OCI-M2 (cell line): ENCODE results near the gene OLFML2A.

Experiments
- DNase-seq: peaks from one replicate; lab custom pipeline; 2025; ENCODE audit not compliant: unreplicated experiment; lab: John Stamatoyannopoulos, UW

Gene OLFML2A

GRCh38 chr9:124794902-124795491 lies 18.1 kb downstream of the OLFML2A start:
- no peak for DNase-seq

GRCh38 chr9:124795881-124796431 lies 19.0 kb downstream of the OLFML2A start:
- DNase-seq, result no peak

GRCh38 chr9:124797343-124798103 lies 20.6 kb downstream of the OLFML2A start:
- DNase-seq, result no peak

GRCh38 chr9:124799274-124800006 lies 22.5 kb downstream of the OLFML2A start:
- no peak for DNase-seq

GRCh38 chr9:124800306-124801259 lies 23.6 kb downstream of the OLFML2A start:
- no peak for DNase-seq

- DNase-seq, result no peak
Measured at GRCh38 chr9:124801356-124801755, 24.4 kb downstream of the OLFML2A start.

GRCh38 chr9:124802426-124802825 lies 25.5 kb downstream of the OLFML2A start:
- no peak for DNase-seq

GRCh38 chr9:124803911-124804310 lies 27.0 kb downstream of the OLFML2A start:
- no peak for DNase-seq

- no peak for DNase-seq
Measured at GRCh38 chr9:124805186-124805585, 28.3 kb downstream of the OLFML2A start.

- no peak for DNase-seq
Measured at GRCh38 chr9:124808246-124808956, 31.5 kb downstream of the OLFML2A start.

- no peak for DNase-seq
Measured at GRCh38 chr9:124809211-124809610, 32.3 kb downstream of the OLFML2A start.

- DNase-seq, result no peak
Measured at GRCh38 chr9:124809741-124810500, 33.0 kb downstream of the OLFML2A start.

- DNase-seq, result no peak
Measured at GRCh38 chr9:124810663-124811355, 33.9 kb downstream of the OLFML2A start.

GRCh38 chr9:124812441-124812876 lies 35.5 kb downstream of the OLFML2A start:
- no peak for DNase-seq

GRCh38 chr9:124813041-124813440 lies 36.1 kb downstream of the OLFML2A start:
- DNase-seq, result no peak

- DNase-seq, result no peak
Measured at GRCh38 chr9:124813501-124814163, 36.7 kb downstream of the OLFML2A start.

GRCh38 chr9:124814164-124814535 lies 37.2 kb downstream of the OLFML2A start:
- DNase-seq, result no peak

GRCh38 chr9:124815601-124816000 lies 38.7 kb downstream of the OLFML2A start:
- DNase-seq, result no peak
